ENCODE results near the gene UNC13B.
"Not testable (repeated sequence)": the region's sequence is repeated elsewhere in the genome, so short reads cannot be mapped to it uniquely, and the experiment has no call there.

Gene UNC13B

DNA sequence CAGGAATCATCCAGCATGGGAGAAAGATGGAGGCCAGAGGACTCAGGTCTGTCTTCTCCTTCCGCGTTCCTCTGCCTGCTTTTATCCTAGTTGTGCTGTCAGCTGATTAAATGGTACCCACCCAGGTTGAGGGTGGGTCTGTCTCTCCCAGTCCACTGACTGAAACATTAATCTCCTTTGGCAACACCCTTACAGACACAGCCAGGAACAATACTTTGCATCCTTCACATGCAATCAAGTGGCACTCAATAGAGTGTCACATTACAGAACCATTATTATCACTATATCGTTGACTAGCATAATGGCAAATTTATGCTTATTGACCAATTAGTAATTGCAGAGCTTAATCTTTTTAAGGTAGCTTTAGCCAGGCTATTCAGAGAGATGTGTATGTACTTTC, 64.8 kb downstream of the UNC13B start:
- DNase-seq (ENCODE audit: low spot score): no peak

DNA sequence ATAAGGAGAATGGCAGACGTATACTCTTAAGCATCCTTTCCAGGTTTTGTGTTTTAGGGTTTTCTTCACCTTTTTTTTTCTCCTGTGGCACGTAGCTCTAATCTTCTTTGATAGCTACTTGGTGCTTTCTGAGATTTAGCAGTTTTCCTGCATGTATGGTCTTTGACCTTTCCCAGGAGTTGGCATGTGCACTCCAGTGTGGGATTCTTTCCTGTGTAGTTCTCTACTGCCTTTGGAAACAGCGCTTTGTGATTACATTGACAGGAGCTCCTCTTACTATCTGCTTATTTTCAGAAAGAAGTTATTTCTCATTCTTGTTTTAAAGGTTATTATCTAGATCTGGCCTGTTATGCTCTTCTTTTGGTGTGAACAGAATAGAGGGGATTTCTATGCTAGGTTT, 65.5 kb downstream of the UNC13B start:
- no peak for DNase-seq (ENCODE audit: low spot score)

DNA sequence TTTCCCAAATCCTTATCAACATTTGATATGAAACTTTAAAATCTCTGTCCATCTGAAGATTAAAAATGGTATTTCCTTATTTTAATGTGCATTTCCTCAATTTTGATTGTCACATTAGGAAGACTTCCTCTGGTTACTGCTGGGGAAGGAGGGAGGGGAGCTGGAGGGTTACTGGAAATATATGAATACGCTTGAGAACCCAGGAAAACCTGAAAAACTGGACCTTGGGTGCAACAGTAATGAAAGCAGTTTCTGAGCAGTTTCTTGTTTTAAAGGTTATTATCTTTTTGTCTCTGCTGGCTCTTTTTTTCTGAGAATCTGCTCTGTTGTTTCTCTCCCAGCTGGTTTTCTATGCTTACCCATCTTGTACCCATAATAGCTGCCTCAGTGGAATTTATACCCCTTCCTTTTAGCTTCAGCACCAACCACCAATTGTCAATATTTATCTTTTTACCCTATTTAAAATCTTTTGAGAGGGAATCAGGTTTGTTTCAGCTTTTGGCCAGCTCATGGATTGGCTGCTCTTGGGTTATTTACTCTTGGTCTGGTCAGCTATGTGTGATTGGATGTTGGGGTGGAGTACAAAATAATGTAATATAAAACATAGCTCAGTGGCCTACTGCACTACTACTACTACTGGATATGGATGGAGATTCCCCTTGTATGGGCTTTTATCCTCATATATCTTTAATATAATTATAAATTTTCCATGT, 67.4 kb downstream of the UNC13B start:
- no peak for DNase-seq (ENCODE audit: low spot score)

DNA sequence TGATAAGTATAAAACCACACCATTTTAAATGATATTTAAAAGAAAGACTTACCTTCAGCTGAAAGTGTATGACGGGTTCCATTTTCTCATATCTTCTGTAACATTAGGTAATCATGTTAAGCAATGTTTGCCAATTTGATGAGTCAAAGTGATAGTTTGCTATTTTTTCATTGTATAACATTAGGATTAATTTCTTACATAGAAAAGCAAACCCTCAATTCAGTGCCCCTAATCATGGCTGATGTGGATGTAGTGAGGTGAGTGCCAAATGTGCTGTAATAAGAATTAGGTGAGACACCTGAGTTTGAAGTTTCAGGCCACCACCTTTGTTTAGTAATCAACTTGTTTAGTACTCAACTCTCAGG, 68.0 kb downstream of the UNC13B start:
- no peak for DNase-seq (ENCODE audit: low spot score)

DNA sequence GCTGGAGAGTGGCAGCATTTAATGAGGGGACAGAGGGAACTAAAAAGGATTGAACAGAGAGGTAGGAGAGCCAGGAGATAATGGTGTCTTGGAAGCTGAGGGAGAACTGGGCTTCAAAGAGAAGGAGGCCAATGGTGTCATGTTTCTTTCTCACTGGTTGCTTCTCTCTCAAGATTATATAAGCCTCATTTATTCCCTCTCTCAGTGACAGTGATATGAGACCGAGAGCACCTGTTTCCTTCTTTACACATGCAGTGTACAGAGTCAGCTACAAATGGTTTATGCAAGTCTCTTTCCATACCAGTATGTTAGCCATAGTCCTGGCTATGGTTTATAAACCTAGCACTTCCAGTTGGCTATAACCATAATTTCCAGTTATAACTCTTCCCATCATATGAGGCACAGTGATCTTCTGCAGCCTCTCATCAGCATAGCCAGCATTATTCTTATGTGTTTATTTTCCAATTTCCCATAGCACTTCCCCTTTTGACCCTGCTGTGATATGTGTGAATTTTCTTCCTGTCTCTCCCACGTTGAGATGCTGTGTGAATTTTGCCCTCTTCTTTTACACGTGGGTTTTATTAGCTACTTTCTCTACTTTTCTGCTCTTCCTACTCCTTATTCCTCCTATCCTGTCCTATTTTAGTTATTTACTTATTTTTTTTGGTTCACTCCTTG, 71.2 kb downstream of the UNC13B start:
- no peak for DNase-seq (ENCODE audit: low spot score)

DNA sequence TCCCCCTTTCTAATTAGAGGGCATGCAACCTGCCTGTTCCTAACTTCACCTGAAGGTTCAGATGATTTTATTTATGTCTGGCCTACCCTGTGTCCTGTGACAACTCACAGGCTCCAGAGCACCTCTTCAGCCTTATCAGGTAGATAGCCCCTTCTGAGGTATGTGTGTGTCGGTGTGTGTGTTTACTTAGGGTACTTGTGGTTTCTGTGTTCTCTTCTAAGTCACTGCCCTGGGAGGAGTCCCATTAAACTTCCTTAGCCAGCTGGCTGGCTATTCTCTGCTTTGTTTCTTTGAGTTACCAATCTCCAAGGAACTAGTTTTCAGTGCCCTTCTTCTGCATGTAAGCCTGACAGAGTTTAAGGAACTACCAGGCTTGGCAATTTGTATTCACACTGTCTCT, 74.9 kb downstream of the UNC13B start:
- DNase-seq (ENCODE audit: low spot score): no peak

DNA sequence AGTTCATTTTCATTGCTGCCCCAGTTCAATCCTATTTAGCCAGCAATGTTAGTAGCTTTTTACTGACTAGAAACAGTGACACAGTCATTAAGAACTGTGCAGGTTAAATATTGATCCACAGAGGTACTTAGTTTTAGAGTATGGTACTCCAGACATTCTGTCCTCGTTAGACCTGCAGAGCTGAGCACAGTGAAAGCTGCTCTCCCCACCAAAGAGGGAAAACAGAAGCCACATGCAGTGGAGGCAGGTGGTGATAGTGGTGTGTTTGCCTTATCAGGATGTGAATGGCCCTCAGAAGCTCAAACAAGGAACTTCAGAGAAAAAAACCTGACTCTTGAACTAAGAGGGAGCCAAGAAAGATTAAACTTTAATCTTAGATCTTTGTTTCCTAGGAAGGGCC, 75.5 kb downstream of the UNC13B start:
- DNase-seq (ENCODE audit: low spot score): no peak

DNA sequence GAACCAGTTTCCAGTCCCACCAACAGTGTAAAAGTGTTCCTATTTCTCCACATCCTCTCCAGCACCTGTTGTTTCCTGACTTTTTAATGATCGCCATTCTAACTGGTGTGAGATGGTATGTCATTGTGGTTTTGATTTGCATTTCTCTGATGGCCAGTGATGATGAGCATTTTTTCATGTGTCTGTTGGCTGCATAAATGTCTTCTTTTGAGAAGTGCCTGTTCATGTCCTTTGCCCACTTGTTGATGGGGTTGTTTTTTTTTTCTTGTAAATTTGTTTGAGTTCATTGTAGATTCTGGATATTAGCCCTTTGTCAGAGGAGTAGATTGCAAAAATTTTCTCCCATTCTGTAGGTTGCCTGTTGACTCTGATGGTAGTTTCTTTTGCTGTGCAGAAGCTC, 84.1 kb downstream of the UNC13B start:
- not testable (repeated sequence) for DNase-seq (ENCODE audit: low spot score)

DNA sequence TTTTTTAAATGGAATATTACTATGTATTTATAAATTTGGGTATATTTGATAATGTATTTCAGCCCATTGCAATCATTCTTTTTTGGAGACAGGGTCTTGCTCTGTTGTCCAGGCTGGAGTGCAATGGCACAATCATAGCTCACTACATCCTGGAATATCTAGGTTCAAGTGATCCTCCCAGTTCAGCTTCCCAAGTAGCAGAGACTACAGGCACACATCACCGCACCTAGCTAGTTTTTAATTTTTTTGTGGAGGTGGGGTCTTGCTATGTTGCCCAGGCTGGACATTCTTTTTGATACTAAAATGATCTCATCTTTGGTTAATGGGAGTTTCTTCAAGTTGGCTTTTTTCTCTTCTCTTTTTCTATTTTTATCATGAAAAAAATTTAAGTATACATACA, 91.3 kb downstream of the UNC13B start:
- DNase-seq (ENCODE audit: low spot score): no peak

DNA sequence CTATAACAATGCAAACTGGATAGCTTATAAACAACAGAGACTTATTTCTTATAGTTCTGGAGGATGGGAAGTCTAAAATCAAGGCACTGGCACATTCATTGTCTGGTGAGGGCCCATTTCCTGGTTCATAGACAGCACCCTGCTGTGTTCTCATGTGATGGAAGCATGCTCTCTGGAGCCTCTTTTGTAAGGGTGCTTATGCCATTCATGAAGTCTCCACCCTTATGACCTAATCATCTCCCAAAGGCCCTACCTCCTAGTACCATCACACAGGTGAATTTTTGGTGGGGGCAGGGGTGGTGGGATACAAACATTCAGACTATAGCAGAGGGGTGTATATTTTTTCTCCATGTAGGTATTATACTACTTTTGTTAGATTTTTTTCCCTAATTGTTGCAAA, 92.4 kb downstream of the UNC13B start:
- no peak for DNase-seq (ENCODE audit: low spot score)

DNA sequence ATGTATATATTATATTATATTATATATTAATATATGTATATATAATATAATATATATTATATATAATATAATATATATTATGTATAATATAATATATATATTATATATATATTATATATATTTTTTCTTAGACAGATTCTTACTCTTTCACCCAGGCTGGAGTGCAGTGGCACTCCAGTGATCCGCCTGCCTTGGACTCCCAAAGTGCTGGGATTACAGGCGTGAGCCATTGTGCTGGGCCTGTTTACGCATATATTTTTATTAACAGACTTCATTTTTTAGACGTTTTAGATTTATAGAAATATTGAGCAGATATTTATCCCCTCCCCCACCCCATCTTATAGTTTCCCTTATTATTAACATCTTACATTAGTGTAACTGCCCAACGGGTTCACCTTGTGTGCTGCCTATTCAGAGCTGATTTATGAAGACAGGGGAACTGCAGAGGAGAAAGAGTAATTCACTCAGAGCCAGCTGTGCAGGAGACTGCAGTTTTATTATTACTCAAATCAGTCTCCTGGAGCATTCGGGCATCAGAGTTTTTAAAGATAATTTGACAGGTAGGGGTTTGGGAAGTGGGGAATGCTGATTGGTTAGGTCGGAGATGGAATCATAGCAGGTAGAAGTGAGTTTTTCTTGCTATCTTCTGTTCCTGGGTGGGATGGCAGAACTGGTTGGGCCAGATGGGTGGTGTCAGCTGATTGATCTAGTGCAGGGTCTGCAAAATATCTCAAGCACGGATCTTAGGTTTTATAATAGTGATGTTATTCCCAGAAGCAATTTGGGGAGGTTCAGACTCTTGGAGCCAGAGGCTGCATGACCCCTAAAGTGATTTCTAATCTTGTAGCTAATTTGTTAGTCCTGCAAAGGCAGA, 93.4 kb downstream of the UNC13B start:
- DNase-seq (ENCODE audit: low spot score): no peak

DNA sequence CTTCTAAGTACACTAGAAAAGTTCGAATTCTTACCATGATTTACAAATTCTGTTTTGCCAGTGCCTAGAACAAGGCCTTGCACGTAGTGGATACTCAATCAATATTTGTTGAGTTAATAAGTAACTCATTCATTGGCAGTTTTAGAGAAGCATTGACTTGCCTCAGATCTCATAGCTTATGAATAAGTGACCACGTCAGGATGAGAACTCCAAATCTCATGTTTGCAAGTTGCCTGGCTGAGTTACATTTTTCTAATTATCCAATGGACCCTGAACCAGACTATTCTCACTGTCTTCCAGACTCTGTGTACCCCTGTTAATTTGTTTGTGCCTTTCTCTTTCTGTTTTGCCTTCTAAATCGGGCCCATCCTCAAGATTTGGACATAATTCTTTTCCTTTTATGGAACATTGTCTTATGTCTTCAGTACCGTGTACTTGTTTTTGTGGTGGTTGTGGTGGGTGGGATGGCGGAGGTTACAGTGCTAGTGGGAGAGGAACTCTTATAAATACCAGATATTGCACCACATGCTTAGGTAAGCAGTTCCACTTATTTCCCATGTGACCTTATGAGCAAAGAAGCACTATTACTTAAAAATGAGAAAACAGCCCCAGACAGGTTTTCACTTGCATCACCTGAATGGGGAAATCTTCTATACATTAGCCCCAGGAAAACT, 96.3 kb downstream of the UNC13B start:
- DNase-seq (ENCODE audit: low spot score): no peak

DNA sequence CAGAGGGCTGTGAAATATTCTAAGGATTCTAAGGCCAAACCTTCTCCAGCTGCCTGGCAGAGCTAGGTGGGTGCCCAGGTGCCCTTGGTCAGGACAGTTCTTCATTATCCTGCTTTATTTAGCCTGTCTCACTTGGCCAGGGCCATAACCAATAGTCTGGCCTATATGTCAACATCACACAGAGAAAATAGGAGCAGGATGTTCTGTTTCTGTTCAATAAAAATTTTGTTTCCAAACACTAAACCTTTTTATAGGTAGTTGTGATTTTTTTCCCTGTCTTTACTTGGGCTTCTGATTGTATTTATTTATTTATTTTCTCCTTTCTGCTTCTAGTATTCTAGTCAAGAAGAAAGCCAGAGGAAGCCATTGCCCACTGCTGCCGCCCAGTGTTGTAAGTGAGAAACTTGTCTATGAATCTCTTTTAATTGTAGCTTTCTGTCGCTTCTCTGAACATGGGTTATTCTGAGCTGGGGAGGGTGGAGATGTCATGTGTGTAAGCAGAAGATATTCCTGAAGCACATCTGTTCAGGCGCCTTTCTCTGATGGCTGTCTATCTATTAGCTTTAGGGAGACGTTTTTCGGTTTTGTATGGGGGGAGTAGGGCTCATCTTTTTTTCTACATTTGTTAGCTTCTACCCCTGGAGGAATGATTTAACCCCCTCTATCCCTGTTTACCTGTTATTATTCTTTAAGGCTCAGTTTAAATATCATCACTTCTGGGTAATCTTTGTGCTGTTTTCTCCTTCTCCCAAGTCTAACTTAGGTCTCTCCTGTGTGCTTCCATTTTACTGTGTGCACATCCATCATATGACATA, 97.1 kb downstream of the UNC13B start:
- DNase-seq (ENCODE audit: low spot score): peak; percentile 16

DNA sequence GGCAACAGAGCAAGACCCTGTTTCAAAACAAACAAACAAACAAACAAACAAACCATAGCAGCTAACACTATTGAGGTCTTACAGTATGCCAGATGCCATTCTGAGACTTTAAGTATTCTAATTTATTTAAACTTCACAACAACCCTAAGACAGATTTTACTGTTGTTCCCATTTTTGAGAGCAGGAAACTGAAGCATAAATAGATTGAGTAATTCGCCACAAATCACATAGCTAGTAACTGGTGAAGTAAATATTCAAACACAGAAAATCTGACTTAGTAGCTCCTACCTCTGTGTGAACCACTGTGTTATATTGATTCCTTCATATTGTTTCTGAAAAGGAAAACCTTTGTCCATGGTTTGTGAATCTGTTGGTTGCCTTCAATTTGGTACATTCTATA, 98.4 kb downstream of the UNC13B start:
- no peak for DNase-seq (ENCODE audit: low spot score)

DNA sequence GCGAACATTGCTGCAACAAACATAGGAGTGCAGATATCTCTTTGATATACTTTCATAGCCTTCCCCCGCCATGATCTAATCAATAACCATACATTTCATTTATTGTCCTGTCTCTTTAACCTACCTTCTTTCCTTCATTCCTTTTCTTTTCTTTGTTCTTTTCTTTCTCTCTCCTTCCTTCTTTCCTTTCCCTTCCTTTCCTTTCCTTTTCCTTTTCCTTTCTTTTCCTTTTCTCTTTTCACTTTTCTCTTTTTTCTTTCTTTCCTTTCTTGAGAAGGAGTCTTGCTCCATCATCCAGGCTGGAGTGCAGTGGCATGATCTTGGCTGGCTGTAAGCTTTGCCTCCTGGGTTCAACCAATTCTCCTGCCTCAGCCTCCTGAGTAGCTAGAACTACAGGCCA, 100.3 kb downstream of the UNC13B start:
- no peak for DNase-seq (ENCODE audit: low spot score)

DNA sequence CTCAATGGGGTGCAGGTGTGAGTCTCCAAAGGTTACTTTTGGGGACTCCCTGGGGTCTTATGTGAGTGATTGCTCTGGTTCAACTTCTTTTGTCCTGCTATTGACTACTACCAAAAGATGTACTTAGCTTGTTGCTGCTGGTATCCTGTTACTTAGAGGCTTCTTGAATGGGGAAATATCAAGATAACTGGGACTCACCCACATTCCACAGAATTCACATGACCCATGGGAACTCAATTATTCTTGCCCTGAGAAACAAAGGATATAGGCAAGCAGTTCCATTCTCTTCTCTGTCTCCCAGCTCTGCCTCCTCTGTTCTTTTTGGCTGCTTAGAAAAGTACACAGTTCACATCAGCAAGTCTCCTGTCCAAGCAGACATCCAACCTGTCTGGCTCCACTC, 105.9 kb downstream of the UNC13B start:
- DNase-seq (ENCODE audit: low spot score): no peak

DNA sequence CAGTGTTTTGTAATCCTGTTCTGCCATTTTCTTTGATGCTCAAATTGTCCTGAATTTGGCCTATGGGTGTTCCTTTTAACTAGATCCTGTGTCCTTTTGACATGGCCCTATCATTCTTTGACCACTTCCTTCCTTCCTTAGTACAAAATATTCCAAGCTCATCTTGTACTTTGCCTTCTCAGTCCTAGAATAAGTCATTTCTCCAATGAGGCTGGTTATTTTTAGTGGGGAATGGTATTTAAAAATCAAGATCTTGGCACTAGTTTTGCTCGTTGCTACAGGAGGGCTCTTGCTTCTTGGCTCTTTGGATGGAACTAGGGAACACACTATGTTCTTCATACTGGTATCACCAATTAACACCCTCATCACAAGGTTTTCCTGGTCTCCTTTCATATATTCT, 108.1 kb downstream of the UNC13B start:
- no peak for DNase-seq (ENCODE audit: low spot score)

DNA sequence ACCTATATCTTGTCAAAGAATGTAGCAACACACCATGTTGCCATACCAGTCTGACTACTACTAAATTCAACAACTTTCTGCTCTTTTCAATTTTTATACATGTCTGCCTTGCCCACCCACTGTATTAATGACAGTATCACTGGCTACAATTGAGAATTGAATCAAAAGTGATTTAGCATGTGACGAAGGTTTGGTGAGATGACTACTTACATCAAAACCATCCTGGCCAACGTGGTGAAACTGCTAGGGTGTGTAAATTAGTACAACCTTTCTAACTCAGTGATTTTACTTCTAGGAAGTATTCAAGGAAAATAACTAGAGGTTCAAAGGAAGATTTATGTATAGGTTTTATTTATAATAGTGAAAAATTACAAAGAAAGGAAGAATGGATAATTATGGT, 109.8 kb downstream of the UNC13B start:
- DNase-seq (ENCODE audit: low spot score): no peak

DNA sequence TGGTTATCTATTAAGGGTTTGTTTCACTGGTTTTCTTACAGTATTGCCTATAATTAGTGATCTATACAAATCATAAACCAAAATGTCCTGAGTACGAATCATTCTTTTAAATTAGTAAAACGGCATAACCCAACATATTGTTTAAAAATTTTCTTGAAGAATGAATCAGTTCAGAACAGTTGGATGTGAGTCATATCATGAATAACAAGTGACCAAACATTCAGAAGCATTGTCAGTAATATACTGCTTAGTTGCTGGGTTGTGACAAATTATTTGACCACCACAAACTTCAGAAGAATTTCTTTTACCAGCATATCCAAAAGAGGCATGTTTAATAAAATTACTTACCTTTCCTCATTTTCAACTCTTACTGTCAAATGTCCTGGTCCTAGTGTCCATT, 111.2 kb downstream of the UNC13B start:
- no peak for DNase-seq (ENCODE audit: low spot score)

DNA sequence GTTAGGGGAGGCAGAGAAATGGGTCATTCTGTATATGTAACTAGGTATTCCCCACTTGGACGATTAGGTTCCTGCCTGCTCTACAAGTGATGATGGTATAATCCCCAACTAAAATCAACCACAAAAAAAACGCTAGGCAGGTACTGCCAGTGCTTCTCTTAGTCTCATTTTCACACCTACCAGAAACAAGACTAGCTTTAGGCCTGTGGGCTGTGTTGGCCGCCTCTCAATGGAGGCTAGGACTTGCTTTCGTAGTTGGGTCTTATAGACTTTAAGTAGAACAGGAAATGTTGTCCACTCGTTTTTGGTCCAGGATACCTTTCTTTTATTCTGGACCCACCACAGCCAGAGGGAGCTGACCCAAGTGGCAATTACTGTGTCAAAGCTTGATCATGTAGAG, 111.8 kb downstream of the UNC13B start:
- DNase-seq (ENCODE audit: low spot score): no peak

DNA sequence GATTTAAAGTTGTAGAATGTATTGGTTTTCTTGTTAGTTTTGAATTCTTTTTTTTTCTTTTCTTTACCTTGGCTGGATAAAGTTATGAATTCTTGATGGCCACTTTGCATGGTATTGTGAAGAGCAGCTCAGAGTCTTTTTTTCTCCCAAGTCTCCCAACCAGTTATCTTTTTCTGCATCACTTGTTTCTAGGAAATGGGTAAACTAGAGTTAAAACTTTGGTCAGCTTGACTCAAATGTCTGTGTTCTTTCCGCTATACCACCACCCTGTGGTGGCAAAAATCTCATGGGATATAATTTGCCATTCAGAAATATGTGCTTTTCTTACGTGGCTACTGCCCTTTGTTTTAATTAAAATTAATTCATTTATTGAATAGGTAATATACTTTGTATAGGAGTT, 113.2 kb downstream of the UNC13B start:
- no peak for DNase-seq (ENCODE audit: low spot score)

DNA sequence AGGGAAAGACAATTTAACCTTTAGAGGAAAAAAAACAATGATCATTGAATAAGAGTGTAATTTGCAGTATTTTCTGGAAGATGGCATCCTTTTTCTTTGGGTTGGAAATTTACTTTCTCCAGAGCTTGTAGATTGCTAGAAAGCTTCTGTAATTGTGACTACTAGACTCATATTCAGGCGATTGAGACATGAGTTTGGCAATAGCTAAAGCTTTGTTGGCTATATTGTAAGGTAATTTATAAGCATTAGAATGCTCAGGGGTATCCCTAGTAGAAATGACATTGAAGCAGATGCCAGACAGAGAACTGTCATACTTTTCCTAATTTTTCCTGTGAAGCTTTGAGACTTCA, 115.3 kb downstream of the UNC13B start:
- no peak for DNase-seq (ENCODE audit: low spot score)

All from germinal center (tissue), 1 donor.